Tibial nerve (tissue), 3 donors: ENCODE data around the gene VAMP7.

Experiments
- POLR2A ChIP-seq, 2 donors: fragments of 450-650 bp; IDR thresholded peaks; one replicate each; pipeline ENCODE4 v1.6.1; 2017; ENCODE audit warnings: antibody characterized with exemption in 2 of 2, mild to moderate bottlenecking in 2 of 2, moderate library complexity in 2 of 2
- TF ChIP-seq, protein P1 (sequence below), 5 experiments: fragments of 200-600 bp in 3 of 5; fragments of 450-650 bp in 2 of 5; sonication (generic) in 3 of 5; IDR thresholded peaks; one replicate each; pipeline ENCODE4 v1.5.1; 2016 to 2019; ENCODE audit warnings: antibody characterized with exemption in 5 of 5, mild to moderate bottlenecking in 3 of 5, moderate library complexity in 2 of 5

GRCh38 chrX:155985208-155985607 is 104.1 kb downstream of the VAMP7 start:
- TF ChIP-seq, protein P1, sequence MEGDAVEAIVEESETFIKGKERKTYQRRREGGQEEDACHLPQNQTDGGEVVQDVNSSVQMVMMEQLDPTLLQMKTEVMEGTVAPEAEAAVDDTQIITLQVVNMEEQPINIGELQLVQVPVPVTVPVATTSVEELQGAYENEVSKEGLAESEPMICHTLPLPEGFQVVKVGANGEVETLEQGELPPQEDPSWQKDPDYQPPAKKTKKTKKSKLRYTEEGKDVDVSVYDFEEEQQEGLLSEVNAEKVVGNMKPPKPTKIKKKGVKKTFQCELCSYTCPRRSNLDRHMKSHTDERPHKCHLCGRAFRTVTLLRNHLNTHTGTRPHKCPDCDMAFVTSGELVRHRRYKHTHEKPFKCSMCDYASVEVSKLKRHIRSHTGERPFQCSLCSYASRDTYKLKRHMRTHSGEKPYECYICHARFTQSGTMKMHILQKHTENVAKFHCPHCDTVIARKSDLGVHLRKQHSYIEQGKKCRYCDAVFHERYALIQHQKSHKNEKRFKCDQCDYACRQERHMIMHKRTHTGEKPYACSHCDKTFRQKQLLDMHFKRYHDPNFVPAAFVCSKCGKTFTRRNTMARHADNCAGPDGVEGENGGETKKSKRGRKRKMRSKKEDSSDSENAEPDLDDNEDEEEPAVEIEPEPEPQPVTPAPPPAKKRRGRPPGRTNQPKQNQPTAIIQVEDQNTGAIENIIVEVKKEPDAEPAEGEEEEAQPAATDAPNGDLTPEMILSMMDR (IDR thresholded peaks at IDR 0.05), result no peak
- TF ChIP-seq POLR2A (IDR thresholded peaks at IDR 0.05), result no peak
